Stimulated activated naive CD4-positive, alpha-beta T cell treated with Interleukin-2 at 50 U/mL for 16 hours (primary cell): ENCODE results near the gene MFAP4.

ENCODE experiments used
- DNase-seq: peaks from one replicate; lab custom pipeline; 2025; lab: John Stamatoyannopoulos, UW

MFAP4 gene

DNA sequence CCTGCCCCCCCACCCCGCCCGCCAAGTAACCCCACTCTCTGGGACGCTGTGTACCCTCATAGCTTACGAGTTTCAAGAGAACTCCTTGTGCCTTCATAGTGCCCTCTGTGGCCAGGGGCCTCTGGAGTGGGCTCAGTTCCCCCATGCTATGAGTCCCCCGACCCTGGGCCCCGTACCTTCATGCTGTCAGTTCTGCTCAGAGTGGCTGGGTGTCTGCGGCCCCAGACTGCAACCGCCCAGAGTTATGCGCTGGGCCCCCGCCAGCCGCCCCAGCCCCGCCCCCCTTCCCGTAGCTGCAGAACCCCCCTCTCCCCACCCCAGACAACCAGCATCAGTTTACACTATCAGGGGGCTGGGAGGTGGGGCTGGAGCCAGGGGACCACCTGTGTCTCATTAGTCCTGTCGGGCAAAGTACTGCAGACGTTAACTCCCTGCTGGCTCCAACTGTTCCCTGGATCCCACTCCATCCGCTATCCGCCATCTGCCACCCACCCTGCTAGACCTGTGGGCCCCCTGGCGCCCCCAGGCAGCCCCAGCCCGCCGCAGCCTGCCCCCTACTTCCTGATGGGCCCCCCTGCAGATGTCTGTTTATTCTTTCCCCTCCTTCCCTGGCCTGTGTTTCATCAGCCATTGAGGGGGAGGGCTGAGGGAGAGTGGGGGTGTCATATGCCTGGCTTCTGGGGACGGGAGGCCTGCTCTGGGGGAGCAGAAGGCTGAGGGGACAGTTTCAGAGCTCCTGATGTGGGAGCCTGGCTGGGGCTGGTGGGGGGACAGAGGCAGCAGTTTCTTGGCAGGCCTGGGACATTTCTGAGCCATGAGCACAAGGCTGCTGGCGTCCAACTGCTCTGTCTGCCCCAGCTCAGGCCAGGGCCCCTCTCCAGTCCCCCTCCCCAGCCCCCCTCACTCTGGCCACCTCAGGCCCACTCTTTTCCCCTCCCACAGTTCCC lies at the start of gene MFAP4:
Gene MFAP4 (minus strand): TSS at position 217 of the 947 bp plus-strand sequence. CDS start 35 bp downstream, at position 182.
- DNase-seq, result no peak

DNA sequence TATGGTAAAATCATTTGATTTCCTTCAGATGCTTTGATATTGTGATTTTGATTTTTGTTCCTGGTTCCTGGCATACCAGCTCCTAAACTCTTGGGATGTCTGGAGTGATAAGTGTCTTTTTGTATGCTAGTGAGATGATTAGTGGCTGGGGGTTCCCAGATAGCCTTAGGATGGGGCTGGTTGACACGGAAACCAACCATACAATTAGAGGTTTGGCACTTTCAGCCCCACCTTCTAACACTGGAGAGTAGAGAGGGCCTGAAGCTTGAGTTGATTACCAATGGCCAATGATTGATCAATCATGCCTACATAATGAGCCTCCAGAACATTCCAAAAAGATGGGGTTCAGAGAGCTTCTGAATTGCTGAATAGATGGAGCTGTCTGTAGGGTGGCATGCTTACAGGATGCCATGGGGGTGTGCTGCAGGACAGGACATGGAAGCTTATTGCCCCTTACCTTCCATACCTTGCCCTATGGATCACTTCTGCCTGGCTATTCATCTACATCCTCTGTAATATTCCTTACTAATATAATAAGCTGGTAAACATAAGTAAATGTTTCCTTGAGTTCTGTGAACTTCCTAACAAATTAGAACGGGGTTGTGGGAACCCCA lies 46.8 kb upstream of the MFAP4 start:
- no peak for DNase-seq

DNA sequence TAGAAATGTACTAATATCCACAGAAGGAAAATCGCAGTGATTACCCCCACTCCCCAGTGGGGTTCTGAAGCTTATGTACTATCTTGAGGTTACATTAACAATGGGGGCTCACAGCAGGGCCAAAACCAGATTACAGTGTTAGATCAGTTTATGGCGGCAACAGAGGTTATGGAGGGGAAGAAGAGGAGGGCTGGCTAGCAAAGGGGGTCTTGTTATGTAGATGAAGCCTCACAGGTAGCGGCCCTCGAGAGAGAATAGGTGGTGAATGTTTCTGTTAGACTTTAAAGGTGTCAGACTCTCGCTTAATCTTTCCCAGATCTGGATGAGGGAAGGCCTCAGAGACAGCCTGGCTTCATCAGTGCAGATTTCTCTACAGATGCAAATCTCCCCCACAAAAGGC lies 46.3 kb upstream of the MFAP4 start:
- no peak for DNase-seq

GRCh38 chr17:19431691-19432090 lies 44.7 kb upstream of the MFAP4 start:
- no peak for DNase-seq

DNA sequence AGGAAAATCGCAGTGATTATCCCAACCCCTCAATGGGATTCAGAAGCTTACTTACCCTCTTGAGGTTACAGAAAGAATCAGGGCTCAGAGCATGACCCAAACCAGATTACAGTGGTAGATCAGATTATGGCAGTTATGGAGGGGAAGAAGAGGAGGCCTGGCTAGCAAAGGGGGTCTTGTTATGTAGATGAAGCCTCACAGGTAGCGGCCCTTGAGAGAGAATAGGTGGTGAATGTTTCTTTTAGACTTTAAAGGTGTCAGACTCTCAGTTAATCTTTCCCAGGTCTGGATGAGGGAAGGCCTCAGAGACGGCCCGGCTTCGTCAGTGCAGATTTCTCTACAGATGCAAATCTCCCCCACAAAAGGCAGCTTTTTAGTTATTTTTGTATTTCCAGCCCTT lies 39.6 kb upstream of the MFAP4 start:
- no peak for DNase-seq

GRCh38 chr17:19424934-19425868 lies 38.2 kb upstream of the MFAP4 start:
- no peak for DNase-seq

GRCh38 chr17:19421926-19422325 lies 34.9 kb upstream of the MFAP4 start:
- no peak for DNase-seq

DNA sequence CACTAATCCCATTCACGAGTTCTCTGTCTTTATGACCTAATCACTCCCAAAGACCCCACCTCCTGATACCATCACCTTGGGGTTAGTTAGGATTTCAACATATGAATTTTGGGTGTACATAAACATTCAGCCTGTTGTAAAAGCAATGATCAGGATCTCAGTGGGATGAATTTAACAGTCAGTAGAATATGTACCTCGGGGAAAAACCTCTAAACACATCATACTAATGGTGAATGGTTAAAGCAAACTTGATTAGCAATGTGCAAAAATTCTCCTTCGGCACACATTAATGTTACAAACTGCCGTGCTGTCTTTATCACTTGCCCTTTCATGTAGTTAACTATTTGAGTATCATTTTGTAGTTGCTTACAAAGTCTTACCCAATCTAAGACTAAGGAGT lies 34.2 kb upstream of the MFAP4 start:
- no peak for DNase-seq

DNA sequence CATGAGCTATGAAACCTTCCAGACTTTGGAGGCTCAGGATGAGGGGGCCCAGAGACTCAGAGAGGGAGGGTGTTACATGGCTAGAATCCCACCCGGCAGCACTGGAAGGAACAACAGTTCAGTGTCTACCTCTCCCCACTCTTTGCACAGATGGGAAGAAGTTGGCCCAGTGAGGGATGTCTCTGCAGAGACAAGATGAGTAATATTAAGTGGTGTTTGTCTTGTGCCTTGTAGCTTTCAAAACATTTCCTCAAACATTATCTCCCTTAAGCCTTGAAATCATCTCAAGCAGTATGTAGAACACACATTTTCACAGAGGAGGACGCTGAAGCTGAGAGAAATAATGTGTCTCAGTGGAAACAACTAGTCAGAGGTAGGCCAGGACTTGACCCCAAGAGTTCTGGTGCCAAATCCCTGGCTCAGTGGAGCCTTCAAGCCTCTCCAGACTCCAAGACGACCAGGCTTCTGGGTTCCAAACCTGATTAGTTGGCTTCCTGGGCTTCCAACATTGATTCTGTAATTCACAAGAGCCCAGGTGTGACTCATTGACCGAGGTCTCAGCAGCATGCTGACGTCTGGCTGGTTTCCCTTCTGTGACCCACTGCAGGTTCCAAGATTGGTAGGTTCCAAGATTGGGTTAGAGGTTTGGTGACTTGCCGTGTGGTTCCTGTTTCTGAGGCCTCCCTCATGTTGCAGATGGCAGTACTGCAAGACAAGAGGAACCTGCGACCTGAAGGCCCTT lies 31.4 kb upstream of the MFAP4 start:
- no peak for DNase-seq

- no peak for DNase-seq
Observed at GRCh38 chr17:19417611-19418010, 30.6 kb upstream of the MFAP4 start.

GRCh38 chr17:19415806-19416775 lies 29.1 kb upstream of the MFAP4 start:
- DNase-seq, result no peak

GRCh38 chr17:19415311-19415710 lies 28.3 kb upstream of the MFAP4 start:
- DNase-seq, result no peak

GRCh38 chr17:19414396-19415280 lies 27.6 kb upstream of the MFAP4 start:
- no peak for DNase-seq

DNA sequence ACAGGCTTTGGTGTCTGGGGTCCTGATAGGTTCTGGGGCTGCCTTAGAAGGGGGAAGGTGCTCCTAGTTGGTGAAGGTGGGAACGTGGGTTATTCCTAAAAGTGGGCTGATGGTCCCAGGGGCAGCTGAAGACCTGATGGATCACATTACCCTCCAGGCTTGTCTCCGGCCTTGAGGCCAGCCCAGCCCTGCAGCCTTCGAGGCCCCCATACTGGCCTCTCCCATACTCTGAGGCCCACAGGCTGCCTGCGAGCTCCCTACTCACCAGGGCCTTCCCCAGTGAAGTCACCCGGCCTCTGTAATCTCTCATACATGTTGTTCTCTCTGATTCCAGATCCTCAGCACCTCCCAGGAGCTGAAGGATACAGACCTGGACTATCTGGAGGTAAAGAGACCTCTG lies 26.8 kb upstream of the MFAP4 start:
- no peak for DNase-seq

DNA sequence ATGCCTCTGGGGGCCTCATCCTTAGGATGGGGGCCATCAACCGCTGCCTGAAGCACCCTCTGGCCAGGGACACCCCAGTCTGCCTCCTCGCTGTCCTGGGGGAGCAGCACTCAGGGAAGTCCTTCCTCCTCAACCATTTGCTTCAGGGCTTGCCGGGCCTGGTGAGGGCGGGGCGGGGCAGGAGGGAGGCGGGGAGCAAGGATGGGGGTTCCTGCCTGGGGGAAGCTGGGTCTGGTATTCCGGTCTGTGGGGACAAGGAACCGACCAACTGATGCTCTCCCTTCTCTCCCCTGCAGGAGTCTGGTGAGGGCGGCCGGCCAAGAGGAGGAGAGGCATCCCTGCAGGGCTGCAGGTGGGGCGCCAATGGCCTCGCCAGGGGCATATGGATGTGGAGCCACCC lies 26.0 kb upstream of the MFAP4 start:
- no peak for DNase-seq

DNA sequence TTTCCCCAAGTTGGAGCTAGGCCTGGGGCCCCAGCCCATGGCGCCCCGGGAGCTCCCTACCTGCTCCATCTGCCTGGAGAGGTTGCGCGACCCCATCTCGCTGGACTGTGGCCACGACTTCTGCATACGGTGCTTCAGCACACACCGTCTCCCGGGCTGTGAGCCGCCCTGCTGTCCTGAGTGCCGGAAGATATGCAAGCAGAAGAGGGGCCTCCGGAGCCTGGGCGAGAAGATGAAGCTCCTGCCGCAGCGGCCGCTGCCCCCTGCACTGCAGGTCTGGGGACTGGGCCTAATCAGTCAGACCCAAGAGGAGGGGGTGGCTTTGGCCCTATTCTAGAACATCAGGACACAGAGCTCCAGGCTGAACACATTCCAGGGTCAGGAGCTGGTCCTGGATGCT lies 25.5 kb upstream of the MFAP4 start:
- no peak for DNase-seq

- DNase-seq, result no peak
Observed at GRCh38 chr17:19411631-19412030, 24.6 kb upstream of the MFAP4 start.

DNA sequence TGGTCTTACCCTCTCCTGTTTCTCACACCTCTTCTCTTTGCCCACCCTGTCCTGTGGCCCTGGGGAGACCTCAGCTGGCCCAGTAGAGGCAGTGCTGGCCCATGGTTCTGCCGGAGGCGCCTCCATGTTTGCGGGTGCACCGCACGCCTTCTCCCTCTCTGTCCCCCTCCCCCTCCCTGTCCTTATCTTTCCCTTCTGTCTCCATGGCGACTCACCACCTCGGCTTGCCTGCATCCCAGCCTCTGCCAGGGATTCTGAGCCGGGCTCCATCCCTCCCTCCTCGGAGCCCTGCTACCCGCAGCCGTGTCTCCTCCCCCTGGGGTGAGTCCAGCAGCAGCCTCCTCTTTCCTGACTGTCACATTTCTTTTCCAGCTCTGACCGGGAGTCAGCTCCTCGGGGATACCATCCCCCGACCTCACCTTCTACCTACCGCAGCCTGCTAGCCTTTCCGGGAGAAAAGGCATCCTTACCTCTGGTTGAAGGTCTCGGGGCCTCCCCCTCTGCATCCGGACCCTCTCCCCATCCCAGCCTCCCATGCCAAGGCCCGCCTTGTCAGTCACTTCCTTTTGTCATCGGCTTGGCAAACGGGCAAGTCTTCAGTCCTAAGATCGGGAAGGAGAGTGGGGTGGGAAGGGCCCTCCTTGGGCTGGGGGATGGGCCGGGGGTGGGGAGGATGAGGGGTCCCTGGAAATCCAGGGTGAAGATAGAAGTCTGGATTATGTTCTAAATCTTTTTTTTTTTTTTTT lies 24.1 kb upstream of the MFAP4 start, which contains the start of gene RNF112:
Gene RNF112 (plus strand): TSS at position 358 of the 746 bp plus-strand sequence. CDS start 177 bp downstream, at position 535.
- no peak for DNase-seq
